Subcutaneous abdominal adipose tissue (tissue), 5 donors: ENCODE results near the gene CROCC.
"Not testable (repeated sequence)": the region's sequence is repeated elsewhere in the genome, so short reads cannot be mapped to it uniquely, and the experiment has no call there.

ENCODE experiments used
- H3K27ac ChIP-seq: one replicate; pipeline ENCODE4 v1.7.0; 2013; ENCODE audit warnings: low read depth, mild to moderate bottlenecking, inconsistent platforms, low read length, moderate library complexity
- H3K27me3 ChIP-seq, 5 donors: one replicate each; pipeline ENCODE4 v1.7.0; 2013; ENCODE audit warnings: low read length in 5 of 5, inconsistent platforms in 1 of 5; ENCODE audit not compliant: control insufficient read depth in 5 of 5, insufficient read depth in 4 of 5
- H3K36me3 ChIP-seq, 5 donors: one replicate each; pipeline ENCODE4 v1.7.0; 2013; ENCODE audit warnings: low read length in 5 of 5; ENCODE audit not compliant: control insufficient read depth in 5 of 5, insufficient read depth in 5 of 5
- H3K4me1 ChIP-seq, 5 donors: one replicate each; pipeline ENCODE4 v1.7.0; 2013; ENCODE audit warnings: low read length in 5 of 5, mild to moderate bottlenecking in 3 of 5, moderate library complexity in 1 of 5; ENCODE audit not compliant: control insufficient read depth in 5 of 5, insufficient read depth in 5 of 5
- H3K4me3 ChIP-seq, 5 donors: one replicate each; pipeline ENCODE4 v1.7.0; 2013; ENCODE audit warnings: low read length in 5 of 5, low read depth in 1 of 5
- H3K9ac ChIP-seq, 5 donors: one replicate each; pipeline ENCODE4 v1.7.0; 2013; ENCODE audit warnings: low read length in 5 of 5, mild to moderate bottlenecking in 4 of 5, moderate library complexity in 3 of 5
- H3K9me3 ChIP-seq, 5 donors: one replicate each; pipeline ENCODE4 v1.7.0; 2013; ENCODE audit warnings: low read length in 5 of 5; ENCODE audit not compliant: control insufficient read depth in 5 of 5
- donor health status: healthy.
- donor health status: healthy.
- donor health status: healthy.
- donor health status: healthy.
- donor health status: healthy.

The CROCC gene

GRCh38 chr1:16938351-16939321 is 16.9 kb downstream of the CROCC start:
- no peak overlapping the region for H3K27ac ChIP-seq
- H3K4me1 ChIP-seq = no peaks in the 10 kb centered on the region
- H3K9me3 ChIP-seq = no peaks in the 10 kb centered on the region
- no peak overlapping the region for H3K4me3 ChIP-seq
- H3K36me3 ChIP-seq = peaks cover 0 to 48% (median 13%) of the 10 kb centered on the region in 5 donors
- H3K27me3 ChIP-seq = no peaks in the 10 kb centered on the region
- H3K9ac ChIP-seq = no peak overlapping the region

GRCh38 chr1:16939386-16940180 is 17.9 kb downstream of the CROCC start:
- H3K27me3 ChIP-seq, H3K4me3 ChIP-seq, H3K4me1 ChIP-seq, H3K9me3 ChIP-seq, H3K27ac ChIP-seq, H3K9ac ChIP-seq: not testable (repeated sequence)
- peaks cover 0 to 50% (median 17%) of the 10 kb centered on the region in 5 donors for H3K36me3 ChIP-seq

- Histone ChIP-seq H3K27me3 (no peaks in the 10 kb centered on the region), H3K36me3 (peaks cover 0 to 51% (median 33%) of the 10 kb centered on the region in 5 donors)
These were observed 22.3 kb downstream of the CROCC start for GRCh38 chr1:16944038-16944437.

GRCh38 chr1:16945512-16945911 is 23.8 kb downstream of the CROCC start:
- not testable (repeated sequence) for H3K9ac ChIP-seq, H3K27me3 ChIP-seq, H3K27ac ChIP-seq, H3K4me1 ChIP-seq, H3K9me3 ChIP-seq, H3K4me3 ChIP-seq
- H3K36me3 ChIP-seq = peaks cover 0 to 47% (median 30%) of the 10 kb centered on the region in 5 donors

More at GRCh38 chr1:16944038-16944437, 22.3 kb downstream of the CROCC start:
- Histone ChIP-seq H3K4me3 (no peak overlapping the region), H3K9me3 (no peaks in the 10 kb centered on the region), H3K9ac (no peak overlapping the region), H3K4me1 (no peaks in the 10 kb centered on the region), H3K27ac (no peak overlapping the region)

- H3K36me3 ChIP-seq = peaks cover 0 to 45% (median 30%) of the 10 kb centered on the region in 5 donors
- not testable (repeated sequence) for H3K9ac ChIP-seq, H3K4me1 ChIP-seq, H3K27me3 ChIP-seq, H3K27ac ChIP-seq, H3K9me3 ChIP-seq, H3K4me3 ChIP-seq
These were observed 24.5 kb downstream of the CROCC start for GRCh38 chr1:16946185-16946584.

- Histone ChIP-seq H3K4me3 (no peak overlapping the region), H3K27me3 (no peaks in the 10 kb centered on the region), H3K9ac (no peak overlapping the region), H3K36me3 (peaks cover 0 to 46% (median 30%) of the 10 kb centered on the region in 5 donors), H3K27ac (no peak overlapping the region), H3K9me3 (no peaks in the 10 kb centered on the region), H3K4me1 (peaks cover 0 to 1% (median 0%) of the 10 kb centered on the region in 5 donors)
These were observed 24.9 kb downstream of the CROCC start for GRCh38 chr1:16946646-16947045.

GRCh38 chr1:16948282-16948891 is 26.7 kb downstream of the CROCC start:
- not testable (repeated sequence) for H3K9me3 ChIP-seq, H3K27ac ChIP-seq, H3K27me3 ChIP-seq, H3K9ac ChIP-seq, H3K4me1 ChIP-seq, H3K4me3 ChIP-seq
- H3K36me3 ChIP-seq = peaks cover 0 to 37% (median 22%) of the 10 kb centered on the region in 5 donors

GRCh38 chr1:16949026-16949425 is 27.3 kb downstream of the CROCC start:
- H3K27me3 ChIP-seq, H3K9me3 ChIP-seq, H3K27ac ChIP-seq, H3K4me1 ChIP-seq, H3K4me3 ChIP-seq, H3K9ac ChIP-seq: not testable (repeated sequence)
- peaks cover 0 to 33% (median 19%) of the 10 kb centered on the region in 5 donors for H3K36me3 ChIP-seq

- Histone ChIP-seq H3K4me1 (peaks cover 2 to 27% (median 16%) of the 10 kb centered on the region in 5 donors), H3K36me3 (peaks cover 0 to 39% (median 12%) of the 10 kb centered on the region in 5 donors)
- H3K27ac ChIP-seq, H3K9me3 ChIP-seq, H3K4me3 ChIP-seq, H3K9ac ChIP-seq, H3K27me3 ChIP-seq: not testable (repeated sequence)
These were observed 30.6 kb downstream of the CROCC start for GRCh38 chr1:16952376-16952775.
